ENCODE results near the gene MED27.
"Not testable (repeated sequence)": the region's sequence is repeated elsewhere in the genome, so short reads cannot be mapped to it uniquely, and the experiment has no call there.

The MED27 gene

DNA sequence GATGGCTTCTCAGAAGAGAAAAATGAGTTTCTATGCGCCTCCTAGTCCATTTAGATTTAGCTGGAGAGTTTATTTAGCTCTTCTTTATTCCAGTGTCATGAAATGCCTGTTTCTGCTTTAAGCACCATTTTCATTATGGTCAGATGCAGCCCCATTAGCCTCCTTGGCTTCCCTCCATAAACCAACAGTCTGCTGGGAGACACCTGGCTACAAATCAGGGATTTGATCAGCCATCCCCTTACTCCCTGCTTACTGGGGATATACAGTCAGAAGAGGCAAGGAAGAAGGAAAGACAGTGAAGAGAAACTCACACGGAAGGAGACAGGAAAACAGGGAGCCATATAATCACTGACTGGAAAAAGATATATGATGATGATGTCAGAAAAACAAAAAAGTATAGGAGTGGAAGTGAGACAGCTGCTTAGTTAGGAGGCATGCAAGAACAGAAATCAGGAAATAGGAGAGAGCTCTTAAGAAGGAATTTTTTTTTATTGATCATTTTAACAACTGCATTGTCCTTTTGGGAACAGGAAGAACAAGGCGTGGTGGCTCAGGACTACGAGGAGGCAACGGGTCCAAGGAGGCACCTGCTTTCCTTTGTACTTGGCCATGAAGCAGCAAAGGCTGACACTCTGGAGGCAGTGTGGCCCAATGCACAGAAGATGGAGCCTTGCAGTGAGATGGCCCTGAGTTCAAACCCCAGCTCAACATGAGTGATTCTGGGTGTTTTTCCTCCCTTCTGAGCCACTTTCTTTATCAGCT, 56.1 kb downstream of the MED27 start:
- H3K36me3 Mint-ChIP-seq (ENCODE audit: low read depth): peaks cover 7% of the 10 kb centered on the region
- H3K27me3 Mint-ChIP-seq: no peaks in the 10 kb centered on the region
- no peaks in the 10 kb centered on the region for H3K9me3 Mint-ChIP-seq
- no peak overlapping the region for H3K27ac Mint-ChIP-seq
- peaks cover 3% of the 10 kb centered on the region for H3K4me1 Mint-ChIP-seq (ENCODE audit: low read depth)
- H3K4me3 Mint-ChIP-seq: no peak overlapping the region

DNA sequence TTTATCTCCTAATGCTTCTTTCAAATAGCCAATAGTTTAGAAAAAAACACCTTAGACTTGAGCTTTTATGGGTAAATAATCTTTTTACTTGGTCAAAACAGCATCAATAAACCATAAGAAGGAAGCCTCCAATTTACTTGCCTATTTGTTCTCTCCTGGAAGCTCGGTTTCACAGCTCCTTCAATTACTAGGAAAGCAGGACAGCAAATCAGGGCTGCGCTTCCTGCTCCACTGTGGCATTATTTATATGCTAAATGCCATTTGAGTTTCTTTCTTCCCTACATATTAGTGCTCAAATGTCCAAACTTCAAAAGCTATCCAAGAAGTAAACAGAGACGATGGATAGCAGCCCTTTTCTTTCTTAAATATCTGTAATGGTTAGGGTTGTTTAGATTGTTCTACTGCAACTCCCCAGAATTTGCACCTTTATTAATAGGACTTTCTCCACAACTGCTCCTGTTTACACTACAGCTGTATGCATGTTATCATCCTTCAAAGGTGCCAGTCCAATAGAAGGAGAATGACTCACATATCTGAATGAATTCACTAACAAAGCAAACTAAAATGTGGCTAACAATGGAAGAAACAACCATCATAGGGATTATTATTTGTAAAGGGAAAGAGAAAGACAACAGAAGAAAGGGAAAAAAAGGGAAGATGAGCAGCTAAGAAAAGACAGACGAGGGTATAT, 58.7 kb downstream of the MED27 start:
- peaks cover 7% of the 10 kb centered on the region for H3K36me3 Mint-ChIP-seq (ENCODE audit: low read depth)
- no peak overlapping the region for H3K27ac Mint-ChIP-seq
- no peaks in the 10 kb centered on the region for H3K27me3 Mint-ChIP-seq
- H3K4me3 Mint-ChIP-seq: no peak overlapping the region
- H3K9me3 Mint-ChIP-seq: no peaks in the 10 kb centered on the region
- no peaks in the 10 kb centered on the region for H3K4me1 Mint-ChIP-seq (ENCODE audit: low read depth)

DNA sequence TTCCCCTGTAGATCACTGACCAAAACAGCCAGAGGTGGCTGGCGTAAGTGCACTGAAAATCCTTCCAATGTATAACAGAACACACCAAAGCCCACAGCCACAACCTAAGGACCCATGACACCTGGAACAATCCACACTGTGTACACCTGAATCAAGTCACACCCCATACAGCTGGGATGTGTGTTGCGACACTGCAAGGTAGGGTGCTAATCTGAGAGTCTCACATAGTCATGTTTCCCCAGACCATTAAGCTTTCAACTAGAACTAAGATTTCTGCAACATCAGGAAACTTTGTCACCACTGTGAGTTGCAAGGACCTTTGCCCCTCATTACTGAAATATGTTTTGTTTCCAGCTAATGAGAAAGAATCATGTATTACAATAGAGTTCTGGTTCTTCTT, 59.4 kb downstream of the MED27 start:
- H3K27me3 Mint-ChIP-seq: no peaks in the 10 kb centered on the region
- H3K36me3 Mint-ChIP-seq (ENCODE audit: low read depth): peaks cover 7% of the 10 kb centered on the region
- H3K4me1 Mint-ChIP-seq (ENCODE audit: low read depth): no peaks in the 10 kb centered on the region
- no peaks in the 10 kb centered on the region for H3K9me3 Mint-ChIP-seq
- H3K27ac Mint-ChIP-seq: no peak overlapping the region
- no peak overlapping the region for H3K4me3 Mint-ChIP-seq

DNA sequence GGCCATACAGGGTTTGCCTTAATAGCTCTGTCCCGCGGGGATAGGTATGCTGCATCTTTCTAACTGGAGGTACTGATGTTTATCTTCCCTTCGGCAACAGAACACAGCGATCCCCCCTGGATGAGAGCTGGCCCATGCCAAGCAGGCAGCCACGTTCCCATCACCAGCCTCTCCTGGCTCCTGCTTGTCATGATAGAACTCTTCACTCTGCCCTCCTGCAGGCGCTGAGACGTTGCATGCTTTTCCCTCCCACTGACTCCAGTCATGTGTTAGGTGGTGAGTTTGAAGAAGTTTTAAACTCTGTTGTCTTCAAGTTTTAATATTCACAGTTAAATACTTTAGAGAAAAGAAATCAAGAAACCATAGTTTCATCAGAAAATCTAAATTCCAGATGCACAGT, 60.0 kb downstream of the MED27 start:
- Mint-ChIP-seq H3K4me1 (ENCODE audit: low read depth) (no peaks in the 10 kb centered on the region), H3K4me3 (no peak overlapping the region), H3K27me3 (no peaks in the 10 kb centered on the region), H3K27ac (no peak overlapping the region), H3K9me3 (no peaks in the 10 kb centered on the region), H3K36me3 (ENCODE audit: low read depth) (peaks cover 6% of the 10 kb centered on the region)

DNA sequence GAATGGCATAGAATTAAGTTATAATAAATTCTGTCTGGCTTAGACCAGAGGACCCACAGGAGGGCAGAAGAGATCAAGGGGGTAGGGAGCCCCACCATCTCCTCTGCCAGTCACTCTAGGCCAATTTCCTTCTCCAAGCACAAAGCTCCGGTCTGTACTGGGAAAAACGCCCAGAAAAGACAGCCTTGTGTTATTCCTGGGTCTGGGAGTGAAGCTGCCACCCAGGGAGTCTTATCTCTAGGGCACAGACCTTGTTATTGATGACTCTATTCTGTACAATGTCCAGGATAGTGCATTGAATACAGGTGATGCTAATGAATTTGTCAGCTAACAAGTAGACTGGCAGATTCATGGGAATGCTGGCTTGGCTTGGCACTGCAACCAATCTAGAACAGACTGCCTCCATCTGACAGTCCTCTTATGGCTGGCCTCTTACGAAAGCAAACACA, 60.7 kb downstream of the MED27 start:
- Mint-ChIP-seq H3K27ac (no peak overlapping the region), H3K36me3 (ENCODE audit: low read depth) (peaks cover 5% of the 10 kb centered on the region), H3K4me3 (no peak overlapping the region), H3K4me1 (ENCODE audit: low read depth) (no peaks in the 10 kb centered on the region), H3K27me3 (no peaks in the 10 kb centered on the region), H3K9me3 (no peaks in the 10 kb centered on the region)

DNA sequence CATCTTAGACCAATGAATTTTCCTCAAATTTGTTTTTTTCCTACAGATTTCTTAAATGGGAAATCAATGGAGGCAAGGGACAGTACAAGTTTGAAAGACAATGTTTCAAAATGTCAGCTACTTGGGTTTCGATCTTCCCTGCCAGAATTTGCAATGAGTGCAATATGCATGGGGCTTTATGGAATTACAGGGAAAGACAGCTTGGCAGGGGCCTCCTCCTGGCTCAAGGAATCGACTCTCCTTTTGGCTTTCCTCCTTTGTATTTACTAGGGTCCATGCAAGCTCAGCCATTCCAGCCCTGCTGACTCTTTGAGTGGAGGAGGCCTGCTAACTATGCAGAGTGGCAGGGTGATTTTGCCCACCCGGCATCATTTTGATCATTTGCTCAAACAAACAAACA, 63.2 kb downstream of the MED27 start:
- H3K36me3 Mint-ChIP-seq (ENCODE audit: low read depth): peaks cover 26% of the 10 kb centered on the region
- no peaks in the 10 kb centered on the region for H3K27me3 Mint-ChIP-seq

DNA sequence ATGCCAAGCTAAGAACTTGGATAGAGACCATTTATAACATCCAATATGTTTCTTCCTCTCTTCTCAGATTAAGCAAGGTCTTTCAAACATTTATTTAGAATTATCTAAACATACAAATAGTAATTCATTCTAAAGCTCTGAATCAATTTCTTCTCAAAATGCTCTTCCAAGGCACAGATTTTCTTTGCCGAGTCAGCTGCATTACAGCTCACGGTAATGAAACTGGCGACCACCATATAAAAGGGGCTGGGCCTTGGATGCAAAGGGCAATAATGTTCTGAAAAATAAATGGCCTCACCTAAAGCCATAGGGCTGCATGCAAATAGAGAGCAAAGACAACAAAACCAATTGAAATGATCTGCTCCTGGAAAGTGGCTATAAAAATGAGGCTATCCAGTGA, 63.8 kb downstream of the MED27 start:
- no peak overlapping the region for H3K27ac Mint-ChIP-seq
- no peak overlapping the region for H3K4me3 Mint-ChIP-seq
- peaks cover 28% of the 10 kb centered on the region for H3K36me3 Mint-ChIP-seq (ENCODE audit: low read depth)
- H3K4me1 Mint-ChIP-seq (ENCODE audit: low read depth): no peaks in the 10 kb centered on the region
- no peaks in the 10 kb centered on the region for H3K27me3 Mint-ChIP-seq
- no peaks in the 10 kb centered on the region for H3K9me3 Mint-ChIP-seq

More for the DNA sequence above, 63.2 kb downstream of the MED27 start:
- Mint-ChIP-seq H3K9me3 (no peaks in the 10 kb centered on the region), H3K4me1 (ENCODE audit: low read depth) (no peaks in the 10 kb centered on the region), H3K27ac (no peak overlapping the region), H3K4me3 (no peak overlapping the region)

DNA sequence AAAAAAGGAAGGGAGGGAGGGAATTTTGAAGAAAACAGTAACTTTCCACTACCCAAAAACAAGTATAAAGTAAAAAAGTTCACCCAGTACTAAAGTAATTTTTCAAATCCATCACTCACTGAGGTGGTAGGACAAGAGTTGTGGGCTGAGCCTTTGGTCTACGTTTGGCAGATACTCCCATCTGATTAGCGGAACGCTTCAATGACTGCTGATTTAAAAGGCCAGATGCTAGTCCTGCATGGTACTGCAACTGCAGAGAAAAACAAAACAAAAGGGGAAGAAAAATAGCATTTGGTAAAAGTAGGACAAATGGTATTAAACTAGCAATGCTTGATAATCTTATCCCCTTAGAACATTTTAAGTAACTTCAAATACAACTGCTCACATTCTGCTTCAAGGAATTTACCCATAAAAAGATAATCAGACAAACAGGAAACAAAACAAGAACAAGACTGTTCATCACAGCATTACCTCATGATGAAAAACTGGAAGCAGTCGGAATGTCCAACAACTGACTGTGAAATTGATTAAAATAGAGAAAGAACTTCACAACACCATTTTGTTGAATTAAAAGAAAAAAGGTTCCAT, 65.4 kb downstream of the MED27 start:
- Mint-ChIP-seq H3K27me3 (no peaks in the 10 kb centered on the region), H3K9me3 (no peaks in the 10 kb centered on the region), H3K27ac (no peak overlapping the region), H3K36me3 (ENCODE audit: low read depth) (peaks cover 32% of the 10 kb centered on the region), H3K4me1 (ENCODE audit: low read depth) (no peaks in the 10 kb centered on the region), H3K4me3 (no peak overlapping the region)

DNA sequence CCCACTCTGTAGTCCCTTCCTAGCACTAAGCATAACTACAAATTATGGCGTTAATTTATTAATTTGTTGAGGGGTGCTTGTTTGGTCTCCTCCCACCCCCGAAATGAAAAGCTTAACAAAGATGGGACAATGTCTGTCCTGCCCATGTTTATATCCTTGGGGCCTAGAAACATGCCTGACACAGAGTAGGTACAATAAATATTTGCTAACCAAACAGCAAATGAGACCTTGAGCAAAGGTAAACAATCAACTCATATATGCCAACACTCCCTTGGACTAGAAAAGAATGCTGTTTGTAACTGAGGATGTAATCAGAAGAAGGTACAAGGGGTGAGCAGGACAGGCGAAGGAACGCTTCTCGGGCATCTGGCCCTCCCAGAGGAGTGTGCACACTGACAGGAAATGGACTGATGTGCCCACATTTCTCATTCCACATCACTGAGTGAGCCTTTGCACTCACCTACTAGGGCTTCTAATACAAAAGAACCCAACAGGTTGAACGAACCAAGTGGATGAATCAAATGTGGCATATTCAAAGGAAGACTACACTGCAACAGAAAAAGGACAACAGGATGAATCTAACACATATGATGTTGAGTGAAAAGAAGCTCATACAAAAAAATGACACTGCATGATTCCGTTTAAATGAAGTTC, 66.8 kb downstream of the MED27 start:
- peaks cover 33% of the 10 kb centered on the region for H3K36me3 Mint-ChIP-seq (ENCODE audit: low read depth)
- peaks cover 3% of the 10 kb centered on the region for H3K4me1 Mint-ChIP-seq (ENCODE audit: low read depth)
- H3K27me3 Mint-ChIP-seq: no peaks in the 10 kb centered on the region
- no peak overlapping the region for H3K27ac Mint-ChIP-seq
- no peaks in the 10 kb centered on the region for H3K9me3 Mint-ChIP-seq
- no peak overlapping the region for H3K4me3 Mint-ChIP-seq

DNA sequence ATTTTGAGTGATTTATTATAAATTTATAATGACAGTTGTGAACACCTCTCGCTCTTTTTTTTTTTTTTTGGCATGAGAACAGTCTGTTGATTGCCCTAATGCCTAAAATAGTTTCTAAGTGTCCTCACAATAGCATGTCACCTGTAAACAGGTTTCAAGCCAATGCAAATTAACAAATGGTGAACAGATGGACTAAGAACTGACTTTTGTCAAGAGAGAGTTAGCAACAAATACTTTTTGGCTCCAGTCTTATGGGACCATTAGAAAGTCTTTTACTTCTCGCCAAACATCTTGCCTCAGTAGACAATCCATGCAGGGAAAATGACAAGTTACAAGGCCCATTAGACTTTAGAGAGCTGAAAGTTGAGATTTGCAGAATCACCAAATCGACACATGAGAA, 67.8 kb downstream of the MED27 start:
- Mint-ChIP-seq H3K27ac (no peak overlapping the region), H3K36me3 (ENCODE audit: low read depth) (peaks cover 33% of the 10 kb centered on the region), H3K9me3 (no peaks in the 10 kb centered on the region), H3K27me3 (no peaks in the 10 kb centered on the region), H3K4me3 (no peak overlapping the region), H3K4me1 (ENCODE audit: low read depth) (peaks cover 11% of the 10 kb centered on the region)

DNA sequence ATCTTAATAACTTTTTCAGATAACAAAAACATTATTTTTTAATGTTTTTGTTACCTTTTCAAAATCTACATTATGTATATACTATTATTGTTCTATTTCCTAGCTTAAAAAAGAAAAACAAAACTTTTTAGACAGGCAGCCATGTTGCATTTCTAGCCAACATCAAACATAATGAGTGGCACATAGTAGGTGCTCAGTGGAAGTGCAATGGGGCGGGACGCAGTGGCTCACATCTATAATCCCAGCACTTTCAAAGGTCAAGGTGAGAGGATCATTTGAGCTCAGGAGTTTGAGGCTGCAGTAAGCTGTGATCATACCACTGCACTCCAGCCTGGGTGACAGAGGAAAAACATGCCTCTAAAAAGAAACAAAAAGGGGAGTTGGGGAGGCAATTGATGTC, 68.4 kb downstream of the MED27 start:
- H3K4me1 Mint-ChIP-seq (ENCODE audit: low read depth): peaks cover 17% of the 10 kb centered on the region
- H3K27me3 Mint-ChIP-seq: no peaks in the 10 kb centered on the region
- peaks cover 33% of the 10 kb centered on the region for H3K36me3 Mint-ChIP-seq (ENCODE audit: low read depth)
- no peak overlapping the region for H3K4me3 Mint-ChIP-seq
- no peaks in the 10 kb centered on the region for H3K9me3 Mint-ChIP-seq
- H3K27ac Mint-ChIP-seq: no peak overlapping the region

DNA sequence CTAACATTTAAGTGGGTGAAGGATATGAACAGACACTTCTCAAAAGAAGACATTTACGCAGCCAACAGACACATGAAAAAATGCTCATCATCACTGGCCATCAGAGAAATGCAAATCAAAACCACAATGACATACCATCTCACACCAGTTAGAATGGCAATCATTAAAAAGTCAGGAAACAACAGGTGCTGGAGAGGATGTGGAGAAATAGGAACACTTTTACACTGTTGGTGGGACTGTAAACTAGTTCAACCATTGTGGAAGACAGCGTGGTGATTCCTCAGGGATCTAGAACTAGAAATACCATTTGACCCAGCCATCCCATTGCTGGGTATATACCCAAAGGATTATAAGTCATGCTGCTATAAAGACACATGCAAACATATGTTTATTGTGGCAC, 69.5 kb downstream of the MED27 start:
- H3K36me3 Mint-ChIP-seq (ENCODE audit: low read depth): peaks cover 33% of the 10 kb centered on the region
- H3K4me1 Mint-ChIP-seq (ENCODE audit: low read depth): peaks cover 25% of the 10 kb centered on the region
- not testable (repeated sequence) for H3K4me3 Mint-ChIP-seq, H3K27ac Mint-ChIP-seq, H3K27me3 Mint-ChIP-seq, H3K9me3 Mint-ChIP-seq

DNA sequence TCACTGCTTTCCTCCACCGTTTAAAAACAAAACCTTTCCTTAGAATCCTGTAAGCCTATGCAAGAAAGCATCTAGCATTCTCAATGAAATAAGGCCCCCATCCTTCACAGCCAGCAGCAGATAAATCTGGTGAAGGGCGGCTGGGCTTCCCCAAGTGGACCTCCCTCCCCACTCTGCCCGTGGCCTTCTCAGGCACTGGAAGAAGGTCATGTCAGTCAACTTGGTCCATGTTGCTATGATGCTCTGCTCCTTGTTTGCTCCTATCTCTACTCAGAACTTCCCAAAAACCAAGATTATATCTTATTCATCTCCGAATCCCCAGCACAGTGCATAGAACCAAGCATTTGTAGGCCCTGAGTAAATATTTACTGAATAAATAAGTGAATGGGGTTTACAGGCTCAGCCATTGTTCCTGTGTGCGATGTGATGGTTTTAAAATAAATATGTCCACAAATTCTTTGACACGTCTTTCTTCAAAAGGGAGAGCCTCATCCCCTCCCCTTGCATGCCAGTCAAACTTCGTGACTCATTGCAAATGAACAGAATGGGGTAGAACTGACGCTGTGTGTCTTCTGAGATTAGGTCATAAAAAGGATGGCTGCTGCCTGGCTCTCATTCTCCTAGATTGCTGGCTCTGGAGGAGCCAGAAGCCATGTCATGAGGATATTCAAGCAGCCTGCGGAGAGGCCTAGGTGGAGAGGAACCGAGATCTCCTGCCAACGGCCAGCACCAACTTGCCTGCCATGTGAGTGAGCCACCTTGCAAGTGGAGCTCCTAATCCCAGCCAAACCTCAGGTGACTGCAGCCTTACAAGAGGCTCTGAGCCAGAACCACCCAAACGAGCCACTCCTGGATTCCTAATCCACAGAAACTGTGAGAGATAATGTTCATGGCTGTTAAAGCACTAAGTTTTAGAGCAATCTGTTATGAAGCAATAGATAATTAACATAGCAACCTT, 70.5 kb downstream of the MED27 start:
- peaks cover 28% of the 10 kb centered on the region for H3K36me3 Mint-ChIP-seq (ENCODE audit: low read depth)
- H3K4me3 Mint-ChIP-seq: no peak overlapping the region
- no peaks in the 10 kb centered on the region for H3K27me3 Mint-ChIP-seq
- H3K9me3 Mint-ChIP-seq: no peaks in the 10 kb centered on the region
- no peak overlapping the region for H3K27ac Mint-ChIP-seq
- H3K4me1 Mint-ChIP-seq (ENCODE audit: low read depth): peaks cover 36% of the 10 kb centered on the region

DNA sequence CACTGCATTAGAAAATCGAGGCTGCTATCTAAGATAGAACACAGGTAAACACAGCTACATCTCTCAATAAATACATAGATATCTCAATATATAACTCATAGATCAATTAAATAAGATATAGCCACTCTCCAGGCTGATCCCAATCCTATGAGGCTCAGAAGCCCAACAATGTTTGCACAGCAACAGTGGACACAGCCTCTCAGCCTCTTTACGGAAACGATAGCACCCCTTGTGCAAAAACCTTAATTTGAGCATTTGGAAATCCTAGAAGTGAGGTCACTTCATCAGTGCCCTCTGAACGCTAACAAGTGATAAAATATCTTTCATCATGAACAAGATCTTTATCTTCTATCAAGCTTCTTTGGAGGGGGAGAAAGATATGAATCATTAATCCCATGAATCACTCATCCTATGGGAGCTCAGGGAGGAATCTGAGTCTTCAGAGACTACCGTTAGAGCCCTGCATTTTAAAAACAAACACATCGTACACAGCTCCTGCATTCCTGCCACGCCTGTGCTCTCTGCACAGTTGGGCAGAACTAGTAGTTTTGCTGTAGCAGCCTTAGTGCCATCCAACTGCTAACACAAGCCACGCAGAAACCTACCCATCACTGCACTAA, 71.4 kb downstream of the MED27 start:
- no peaks in the 10 kb centered on the region for H3K9me3 Mint-ChIP-seq
- no peaks in the 10 kb centered on the region for H3K27me3 Mint-ChIP-seq
- no peak overlapping the region for H3K27ac Mint-ChIP-seq
- H3K4me1 Mint-ChIP-seq (ENCODE audit: low read depth): peaks cover 44% of the 10 kb centered on the region
- no peak overlapping the region for H3K4me3 Mint-ChIP-seq
- H3K36me3 Mint-ChIP-seq (ENCODE audit: low read depth): peaks cover 24% of the 10 kb centered on the region
